ENCODE results near the gene ATP8A2.

ATP8A2 gene

GRCh38 chr13:26045142-26045541 is 673.4 kb downstream of the ATP8A2 start:
- Histone ChIP-seq H3K27ac (no peak overlapping the region), H3K4me3 (no peak overlapping the region)
- no peak for TF ChIP-seq CTCF (IDR thresholded peaks at IDR 0.05)
- DNase-seq (ENCODE audit: low spot score): no peak

- H3K4me3 ChIP-seq: no peak overlapping the region
- TF ChIP-seq CTCF (IDR thresholded peaks at IDR 0.05): no peak
- DNase-seq (ENCODE audit: low spot score): no peak
- H3K27ac ChIP-seq: no peak overlapping the region
These were observed 674.9 kb downstream of the ATP8A2 start for GRCh38 chr13:26046639-26047038.

- no peak for DNase-seq (ENCODE audit: low spot score)
- TF ChIP-seq CTCF (IDR thresholded peaks at IDR 0.05): no peak
- Histone ChIP-seq H3K27ac (no peak overlapping the region), H3K4me3 (no peak overlapping the region)
These were observed 675.3 kb downstream of the ATP8A2 start for GRCh38 chr13:26047040-26047439.

GRCh38 chr13:26048741-26049140 is 677.0 kb downstream of the ATP8A2 start:
- no peak for DNase-seq (ENCODE audit: low spot score)
- TF ChIP-seq CTCF (IDR thresholded peaks at IDR 0.05): no peak
- no peak overlapping the region for H3K27ac ChIP-seq
- no peak overlapping the region for H3K4me3 ChIP-seq

GRCh38 chr13:26050568-26051230 is 678.9 kb downstream of the ATP8A2 start:
- peak overlapping the region; percentile 73 for H3K4me3 ChIP-seq
- no peak for DNase-seq (ENCODE audit: low spot score)
- no peak for TF ChIP-seq CTCF (IDR thresholded peaks at IDR 0.05)
- no peak overlapping the region for H3K27ac ChIP-seq

GRCh38 chr13:26051231-26051656 is 679.5 kb downstream of the ATP8A2 start:
- no peak for TF ChIP-seq CTCF (IDR thresholded peaks at IDR 0.05)
- H3K4me3 ChIP-seq: peak overlapping the region; percentile 73
- H3K27ac ChIP-seq: no peak overlapping the region
- no peak for DNase-seq (ENCODE audit: low spot score)

GRCh38 chr13:26051657-26052311 is 680.0 kb downstream of the ATP8A2 start, which contains the start of gene SHISA2:
TSS of gene SHISA2 (minus strand) at chr13:26052016. CDS start at chr13:26050975, 1,041 bp downstream.
- no peak for TF ChIP-seq CTCF (IDR thresholded peaks at IDR 0.05)
- Histone ChIP-seq H3K27ac (no peak within 1 kb of the TSS), H3K4me3 (peak within 1 kb of the TSS; percentile 73)
- DNase-seq (ENCODE audit: low spot score): no peak

Data from coronary artery (tissue), 2 donors.